ENCODE results near the gene POP5.

Gene POP5

GRCh38 chr12:120532701-120533238 lies 48.4 kb downstream of the POP5 start:
- no peak overlapping the region for H3K27ac ChIP-seq
- TF ChIP-seq CTCF (conservative IDR thresholded peaks at IDR 0.05), result no peak

- H3K27ac ChIP-seq, result peak overlapping the region; percentile 95
Measured at GRCh38 chr12:120530418-120530761, 50.8 kb downstream of the POP5 start.

GRCh38 chr12:120529641-120530417 lies 51.4 kb downstream of the POP5 start:
- no peak for TF ChIP-seq CTCF (conservative IDR thresholded peaks at IDR 0.05)
- peak overlapping the region; percentile 95 for H3K27ac ChIP-seq

GRCh38 chr12:120528861-120529525 lies 52.2 kb downstream of the POP5 start, which contains the start of gene COQ5:
COQ5 (minus strand) TSS chr12:120529158; CDS start chr12:120529141, 17 bp downstream.
- H3K27ac ChIP-seq, result peak within 1 kb of the TSS; percentile 95

More at GRCh38 chr12:120528861-120529525, 52.2 kb downstream of the POP5 start, which contains the start of gene COQ5:
- no peak for TF ChIP-seq CTCF (conservative IDR thresholded peaks at IDR 0.05)
